Measurements from ENCODE around the gene EPHA2.
"Not testable (repeated sequence)": the region's sequence is repeated elsewhere in the genome, so short reads cannot be mapped to it uniquely, and the experiment has no call there.

EPHA2 gene

DNA sequence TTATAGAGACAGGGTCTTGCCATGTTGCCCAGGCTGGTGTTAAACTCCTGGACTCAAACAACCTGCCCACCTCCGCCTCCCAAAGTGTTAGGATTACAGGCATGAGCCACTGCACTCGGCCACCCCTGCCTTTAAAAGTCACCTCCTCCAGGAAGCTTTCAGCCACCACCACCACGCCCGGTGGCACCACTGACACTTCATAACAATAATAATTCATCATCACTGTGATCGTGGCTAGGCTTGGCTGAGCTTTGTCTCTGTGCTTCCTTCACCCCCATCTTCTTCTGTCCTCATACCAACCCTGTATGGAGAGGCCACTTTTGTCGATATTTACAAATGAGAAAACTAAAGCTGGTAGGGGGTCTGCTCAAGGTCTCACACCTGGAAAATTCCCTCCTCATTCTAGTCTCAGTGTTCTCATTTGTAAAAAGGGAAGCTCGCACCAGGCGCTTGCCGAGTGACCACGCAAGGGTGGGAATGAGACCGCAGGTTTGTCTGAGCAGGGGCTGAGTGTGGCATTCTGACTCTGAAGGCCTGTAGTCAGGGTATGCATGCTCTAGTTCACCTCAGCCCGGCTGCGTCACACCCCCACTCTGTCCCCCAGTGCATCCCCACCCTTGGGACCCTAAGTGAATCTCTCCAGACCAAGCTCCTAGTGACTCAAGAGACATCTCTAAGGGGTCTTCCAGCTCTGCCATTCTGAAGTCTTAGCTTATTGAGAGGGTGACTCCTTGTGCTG lies 12.9 kb upstream of the EPHA2 start:
- Mint-ChIP-seq H3K4me3 (peak overlapping the region; percentile 76 to 77), H3K27ac (peak overlapping the region; percentile 49 to 90), H3K4me1 (ENCODE audit: low read depth in 2 of 2) (peaks cover 20 to 25% of the 10 kb centered on the region in 2 donors), H3K36me3 (ENCODE audit: insufficient read depth) (peaks cover 10% of the 10 kb centered on the region), H3K9me3 (no peaks in the 10 kb centered on the region), H3K27me3 (peaks cover 6 to 33% of the 10 kb centered on the region in 2 donors)
- ATAC-seq (replicated peaks) (peak; percentile 13), DNase-seq (no peak)

DNA sequence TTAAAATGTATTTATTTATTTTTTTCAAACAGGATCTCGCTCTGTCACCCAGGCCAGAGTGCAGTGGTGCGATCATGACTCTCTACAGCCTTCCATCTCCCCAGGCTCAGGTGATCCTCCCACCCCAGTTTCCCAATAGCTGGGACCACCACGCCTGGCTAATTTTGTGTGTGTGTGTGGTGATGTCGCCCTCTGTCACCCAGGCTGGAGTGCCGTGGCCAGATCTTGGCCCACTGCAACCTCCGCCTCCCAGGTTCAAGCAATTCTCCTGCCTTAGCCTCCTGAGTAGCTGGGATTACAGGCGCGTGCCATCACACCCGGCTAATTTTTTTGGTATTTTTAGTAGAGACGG lies 12.3 kb upstream of the EPHA2 start:
- not testable (repeated sequence) for DNase-seq; H3K9me3 Mint-ChIP-seq; H3K36me3 Mint-ChIP-seq (ENCODE audit: insufficient read depth); ATAC-seq (replicated peaks)
- peaks cover 22 to 28% of the 10 kb centered on the region in 2 donors for H3K4me1 Mint-ChIP-seq (ENCODE audit: low read depth in 2 of 2)
- H3K4me3 Mint-ChIP-seq: peak overlapping the region; percentile 76 to 77
- H3K27me3 Mint-ChIP-seq: peaks cover 6 to 27% of the 10 kb centered on the region in 2 donors
- peak overlapping the region; percentile 49 to 90 for H3K27ac Mint-ChIP-seq

- DNase-seq (peak; percentile 70 to 71 (median 71)), ATAC-seq (replicated peaks) (peak; percentile 89)
- peak overlapping the region; percentile 76 to 77 for H3K4me3 Mint-ChIP-seq
- peak overlapping the region; percentile 49 to 90 for H3K27ac Mint-ChIP-seq
- peaks cover 6 to 24% of the 10 kb centered on the region in 2 donors for H3K27me3 Mint-ChIP-seq
- H3K4me1 Mint-ChIP-seq (ENCODE audit: low read depth in 2 of 2): peaks cover 28 to 33% of the 10 kb centered on the region in 2 donors
- peaks cover 7% of the 10 kb centered on the region for H3K36me3 Mint-ChIP-seq (ENCODE audit: insufficient read depth)
- no peaks in the 10 kb centered on the region for H3K9me3 Mint-ChIP-seq
Observed at GRCh38 chr1:16167331-16168143, 11.7 kb upstream of the EPHA2 start.

- H3K9me3 Mint-ChIP-seq: no peaks in the 10 kb centered on the region
- H3K36me3 Mint-ChIP-seq (ENCODE audit: insufficient read depth): peaks cover 7% of the 10 kb centered on the region
- H3K4me1 Mint-ChIP-seq (ENCODE audit: low read depth in 2 of 2): peaks cover 37 to 42% of the 10 kb centered on the region in 2 donors
- ATAC-seq (replicated peaks) (no peak), DNase-seq (no peak)
- no peak overlapping the region for H3K4me3 Mint-ChIP-seq
- H3K27me3 Mint-ChIP-seq: peaks cover 3 to 12% of the 10 kb centered on the region in 2 donors
- H3K27ac Mint-ChIP-seq: peak overlapping the region in 1 of 2 donors; percentile 85
Observed at GRCh38 chr1:16166117-16166516, 10.2 kb upstream of the EPHA2 start.

GRCh38 chr1:16165548-16165947 lies 9.7 kb upstream of the EPHA2 start:
- Mint-ChIP-seq H3K27me3 (peaks cover 0 to 6% of the 10 kb centered on the region in 2 donors), H3K36me3 (ENCODE audit: insufficient read depth) (peaks cover 7% of the 10 kb centered on the region), H3K9me3 (no peaks in the 10 kb centered on the region), H3K27ac (peak overlapping the region in 1 of 2 donors; percentile 85), H3K4me3 (peak overlapping the region in 1 of 2 donors; percentile 29), H3K4me1 (ENCODE audit: low read depth in 2 of 2) (peaks cover 37 to 42% of the 10 kb centered on the region in 2 donors)
- no peak for ATAC-seq (replicated peaks)
- DNase-seq: no peak

- Mint-ChIP-seq H3K36me3 (ENCODE audit: insufficient read depth) (peaks cover 7% of the 10 kb centered on the region), H3K4me3 (no peak overlapping the region), H3K4me1 (ENCODE audit: low read depth in 2 of 2) (peaks cover 37 to 42% of the 10 kb centered on the region in 2 donors), H3K27me3 (peaks cover 0 to 1% of the 10 kb centered on the region in 2 donors), H3K9me3 (no peaks in the 10 kb centered on the region), H3K27ac (peak overlapping the region; percentile 23 to 60)
- DNase-seq (no peak), ATAC-seq (replicated peaks) (no peak)
Observed at GRCh38 chr1:16165073-16165364, 9.2 kb upstream of the EPHA2 start.

DNA sequence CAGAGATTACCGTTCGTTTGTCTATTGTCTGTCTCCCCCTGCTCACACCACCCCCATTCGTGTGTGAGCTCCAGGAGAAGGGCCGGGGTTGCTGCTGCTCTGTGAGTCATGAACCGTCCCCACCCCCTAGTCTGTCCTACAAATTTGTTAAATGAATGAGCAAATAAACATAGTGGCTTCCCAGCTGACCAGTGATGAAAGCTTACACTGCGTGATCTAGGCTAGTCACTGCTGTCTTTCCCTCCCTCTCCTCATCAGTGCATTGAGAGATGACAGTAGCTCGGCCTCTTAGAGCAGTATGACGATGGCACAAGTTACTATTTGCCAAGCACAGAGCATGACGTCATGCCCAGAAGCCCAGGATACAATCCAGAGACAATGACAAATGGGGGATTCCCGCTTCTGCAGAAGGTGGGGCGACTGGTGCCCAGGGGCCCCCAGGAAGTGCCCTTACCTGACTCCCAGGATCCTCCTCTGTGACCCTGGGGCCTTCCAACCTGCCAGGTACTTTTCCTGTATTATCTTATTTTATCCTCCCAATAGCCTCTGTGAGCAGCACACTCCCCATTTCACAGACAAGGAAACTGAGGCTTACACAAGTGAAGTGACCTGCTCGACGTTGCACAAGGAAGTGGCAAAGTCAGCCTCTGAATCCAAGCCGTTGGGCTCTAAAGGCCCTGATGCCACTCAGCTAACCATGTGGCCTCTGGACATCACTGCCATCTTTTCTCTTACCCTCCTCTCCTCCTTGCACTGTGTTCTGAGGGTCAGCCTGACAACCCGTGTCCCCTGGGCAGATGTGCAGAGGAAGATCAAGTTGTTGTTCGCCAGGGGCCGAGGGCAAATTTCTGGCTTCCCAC lies 8.6 kb upstream of the EPHA2 start:
- H3K27me3 Mint-ChIP-seq: no peaks in the 10 kb centered on the region
- ATAC-seq (replicated peaks) (no peak), DNase-seq (no peak)
- peaks cover 37 to 42% of the 10 kb centered on the region in 2 donors for H3K4me1 Mint-ChIP-seq (ENCODE audit: low read depth in 2 of 2)
- H3K9me3 Mint-ChIP-seq: no peaks in the 10 kb centered on the region
- no peak overlapping the region for H3K4me3 Mint-ChIP-seq
- H3K36me3 Mint-ChIP-seq (ENCODE audit: insufficient read depth): peaks cover 7% of the 10 kb centered on the region
- peak overlapping the region; percentile 23 to 60 for H3K27ac Mint-ChIP-seq

GRCh38 chr1:16163608-16164212 lies 7.8 kb upstream of the EPHA2 start:
- not testable (repeated sequence) for H3K9me3 Mint-ChIP-seq; DNase-seq; H3K36me3 Mint-ChIP-seq (ENCODE audit: insufficient read depth); ATAC-seq (replicated peaks); H3K27me3 Mint-ChIP-seq
- H3K4me1 Mint-ChIP-seq (ENCODE audit: low read depth in 2 of 2): peaks cover 36 to 38% of the 10 kb centered on the region in 2 donors
- H3K27ac Mint-ChIP-seq: peak overlapping the region in 1 of 2 donors; percentile 9
- H3K4me3 Mint-ChIP-seq: peak overlapping the region in 1 of 2 donors; percentile 71

DNA sequence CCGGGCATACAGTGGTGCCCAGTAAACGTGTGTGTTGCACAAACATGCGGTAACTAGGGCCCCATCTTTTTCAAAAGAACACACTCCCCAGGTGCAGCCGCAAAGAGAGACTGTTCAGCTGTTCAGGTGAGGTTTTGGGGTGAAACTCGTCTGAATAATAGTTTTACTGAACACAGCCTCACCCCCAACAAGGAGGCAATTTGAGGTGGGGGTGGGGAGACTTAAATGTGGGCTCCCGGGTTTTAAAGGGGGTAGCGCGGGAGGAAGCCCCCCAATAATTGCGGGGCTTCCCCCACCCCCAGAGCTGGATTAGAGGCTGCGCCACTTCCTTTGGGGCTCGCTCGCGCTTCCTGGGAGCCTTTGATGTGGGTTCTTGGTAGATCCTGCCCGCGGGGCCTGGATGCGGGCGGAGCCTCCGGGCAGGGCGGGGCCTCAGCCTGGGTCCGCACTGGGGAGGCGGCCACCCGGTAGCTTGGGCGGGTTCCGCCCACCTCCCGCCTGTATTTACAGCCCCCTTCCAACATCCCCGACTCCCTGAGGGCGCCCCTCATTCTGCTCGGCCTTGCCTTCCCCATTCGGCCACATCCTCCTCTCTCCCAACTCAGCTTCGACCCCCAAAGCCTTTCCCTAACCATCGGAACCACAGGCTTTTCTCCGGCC lies 6.4 kb upstream of the EPHA2 start:
- DNase-seq: peak; percentile 49 to 54 (median 54)
- ATAC-seq (replicated peaks): peak; percentile 74
- peak overlapping the region; percentile 4 to 65 for H3K27ac Mint-ChIP-seq
- peaks cover 10% of the 10 kb centered on the region for H3K36me3 Mint-ChIP-seq (ENCODE audit: insufficient read depth)
- H3K4me3 Mint-ChIP-seq: peak overlapping the region; percentile 69 to 71
- no peaks in the 10 kb centered on the region for H3K27me3 Mint-ChIP-seq
- peaks cover 38 to 46% of the 10 kb centered on the region in 2 donors for H3K4me1 Mint-ChIP-seq (ENCODE audit: low read depth in 2 of 2)
- H3K9me3 Mint-ChIP-seq: no peaks in the 10 kb centered on the region

- no peaks in the 10 kb centered on the region for H3K9me3 Mint-ChIP-seq
- H3K27me3 Mint-ChIP-seq: no peaks in the 10 kb centered on the region
- H3K27ac Mint-ChIP-seq: peak overlapping the region; percentile 4 to 65
- H3K36me3 Mint-ChIP-seq (ENCODE audit: insufficient read depth): peaks cover 10% of the 10 kb centered on the region
- peaks cover 44 to 50% of the 10 kb centered on the region in 2 donors for H3K4me1 Mint-ChIP-seq (ENCODE audit: low read depth in 2 of 2)
- DNase-seq (no peak), ATAC-seq (replicated peaks) (no peak)
- H3K4me3 Mint-ChIP-seq: peak overlapping the region; percentile 69 to 71
Observed at GRCh38 chr1:16161717-16162116, 5.8 kb upstream of the EPHA2 start.

- H3K4me1 Mint-ChIP-seq (ENCODE audit: low read depth in 2 of 2): peaks cover 46 to 49% of the 10 kb centered on the region in 2 donors
- ATAC-seq (replicated peaks) (no peak), DNase-seq (no peak)
- H3K4me3 Mint-ChIP-seq: no peak overlapping the region
- H3K36me3 Mint-ChIP-seq (ENCODE audit: insufficient read depth): peaks cover 6% of the 10 kb centered on the region
- H3K27me3 Mint-ChIP-seq: peaks cover 0 to 2% of the 10 kb centered on the region in 2 donors
- no peaks in the 10 kb centered on the region for H3K9me3 Mint-ChIP-seq
- no peak overlapping the region for H3K27ac Mint-ChIP-seq
Observed at GRCh38 chr1:16158993-16159831, 3.3 kb upstream of the EPHA2 start.

DNA sequence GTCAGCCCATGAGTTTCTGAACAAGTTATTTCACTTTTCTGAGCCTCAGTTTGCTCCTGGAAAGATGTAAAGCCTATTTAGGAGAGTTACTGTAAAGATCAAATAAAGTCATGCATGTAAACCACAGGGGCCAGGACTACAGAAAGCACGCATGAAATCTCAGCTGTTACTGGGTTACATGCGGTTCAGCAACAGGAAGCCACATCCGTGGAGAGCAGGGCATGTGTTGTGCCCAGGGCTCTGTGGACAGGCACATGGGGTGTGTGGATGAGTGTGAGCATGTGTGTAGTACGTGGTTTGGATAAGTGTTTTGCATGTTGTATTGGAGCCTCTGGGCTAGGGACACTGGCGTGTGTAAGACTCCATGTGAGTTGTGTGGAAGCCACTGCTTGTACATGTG lies 2.2 kb upstream of the EPHA2 start:
- Mint-ChIP-seq H3K27ac (peak overlapping the region in 1 of 2 donors; percentile 0), H3K36me3 (ENCODE audit: insufficient read depth) (peaks cover 3% of the 10 kb centered on the region), H3K4me1 (ENCODE audit: low read depth in 2 of 2) (peaks cover 41 to 44% of the 10 kb centered on the region in 2 donors), H3K27me3 (peaks cover 3 to 14% of the 10 kb centered on the region in 2 donors), H3K4me3 (peak overlapping the region in 1 of 2 donors; percentile 0), H3K9me3 (no peaks in the 10 kb centered on the region)
- DNase-seq: peak; percentile 31 to 43 (median 40)
- ATAC-seq (replicated peaks): peak; percentile 76
